ENCODE measurements around the gene TRABD2A. TPM values are rescaled to one million over a fixed set of nuclear protein-coding genes. Genes with fewer than 3 reads are reported as not detected.

The TRABD2A gene
- total RNA-seq, 1 experiment from 2014 or later, result 4.6 TPM

DNA sequence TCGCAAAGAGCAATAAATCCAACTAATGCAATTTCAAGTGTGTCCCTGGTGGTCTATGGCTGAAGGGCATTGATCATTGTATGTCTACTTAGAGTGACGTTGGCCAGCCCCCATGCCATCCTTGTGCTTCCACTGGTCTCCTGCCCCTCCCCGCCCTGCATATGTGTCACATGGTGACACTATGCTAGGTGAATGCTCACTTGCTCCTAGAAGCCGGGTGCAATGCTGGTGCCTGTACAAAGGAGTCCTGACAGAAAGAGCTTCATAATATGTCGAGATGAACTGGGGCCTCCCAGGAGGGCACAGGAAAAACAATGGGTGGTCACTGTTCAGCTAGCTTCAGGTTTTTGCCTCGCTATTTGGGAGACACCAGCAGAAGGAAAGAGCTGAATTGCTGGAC, 5.9 kb upstream of the TRABD2A start:
- ATAC-seq (no peak), DNase-seq (ENCODE audit: low read depth, low spot score) (no peak)
- no peaks in the 10 kb centered on the region for H3K36me3 ChIP-seq (ENCODE audit: control insufficient read depth in 1 of 2, insufficient read depth in 2 of 2, low read length in 2 of 2)
- H3K4me2 ChIP-seq (ENCODE audit: low read length), result no peak overlapping the region
- POLR2A ChIA-PET, result interaction anchor here (1.6 kb wide), 1 partner anchor 20 kb away, joined by 5 read pairs; no protein-coding TSS in a partner anchor
- H3K9me2 ChIP-seq (ENCODE audit: insufficient read depth), result no peaks in the 10 kb centered on the region
- H3K4me3 ChIP-seq (replicated peaks in 1 of 2; ENCODE audit: low read depth in 1 of 2, low read length in 2 of 2), result no peak overlapping the region
- no TSS peak for BruUV-seq (replicated peaks)
- no peak for TF ChIP-seq SIN3A (IDR thresholded peaks at IDR 0.05; ENCODE audit: low read depth)
- no peak for TF ChIP-seq MAX (IDR thresholded peaks at IDR 0.05)
- no peak for TF ChIP-seq POLR2AphosphoS5 (IDR thresholded peaks at IDR 0.05; ENCODE audit: low read depth, low read length)
- TF ChIP-seq REST (IDR thresholded peaks at IDR 0.05; ENCODE audit: low read depth), result no peak
- no peak for TF ChIP-seq EGR1 (IDR thresholded peaks at IDR 0.05; ENCODE audit: low read depth)
- no peaks in the 10 kb centered on the region for H3K79me2 ChIP-seq (ENCODE audit: insufficient read depth, low read length)
- no peak overlapping the region for H2AFZ ChIP-seq (ENCODE audit: low read depth, low read length, poor library complexity, severe bottlenecking)
- intact Hi-C loops (cut with micrococcal nuclease), result no loop called here
- H3K27ac ChIP-seq (ENCODE audit: low read depth, low read length), result no peak overlapping the region
- H4K20me1 ChIP-seq (ENCODE audit: insufficient read depth), result no peaks in the 10 kb centered on the region
- no peaks in the 10 kb centered on the region for H3K9me3 ChIP-seq (ENCODE audit: control insufficient read depth in 1 of 2, insufficient read depth in 1 of 2, low read depth in 1 of 2, low read length in 2 of 2)
- H3K4me1 ChIP-seq (ENCODE audit: control insufficient read depth in 1 of 2, insufficient read depth in 2 of 2, low read length in 2 of 2), result peaks cover 5 to 7% of the 10 kb centered on the region in 2 experiments; a peak in 3 of 4 replicates
- H3K9ac ChIP-seq (ENCODE audit: low read length), result no peak overlapping the region
- CTCF ChIA-PET, result interaction anchor here (2.3 kb wide), 1 partner anchor 39 kb away, joined by 8 read pairs; no protein-coding TSS in a partner anchor
- no peaks in the 10 kb centered on the region for H3K27me3 ChIP-seq (ENCODE audit: insufficient read depth, low read length)
- RAD21 ChIA-PET (ENCODE audit: low non-redundant PET in 1 of 2, low total read pairs in 2 of 2, uncharacterized antibody in 2 of 2, unreplicated experiment in 2 of 2), result no interaction called here

GRCh38 chr2:84885111-84885510, 4.2 kb upstream of the TRABD2A start:
- TF ChIP-seq SP1 (IDR thresholded peaks at IDR 0.05; ENCODE audit: low read depth), result no peak
- TF ChIP-seq ZFX (IDR thresholded peaks at IDR 0.05), result no peak
- TF ChIP-seq MAX (IDR thresholded peaks at IDR 0.05), result no peak
- TF ChIP-seq REST (IDR thresholded peaks at IDR 0.05; ENCODE audit: low read depth), result no peak
- no peak for TF ChIP-seq SIN3A (IDR thresholded peaks at IDR 0.05; ENCODE audit: low read depth)
- no peak for TF ChIP-seq CBX3 (IDR thresholded peaks at IDR 0.05; ENCODE audit: low read depth)
- TF ChIP-seq ELF1 (IDR thresholded peaks at IDR 0.05; ENCODE audit: borderline replicate concordance, low read depth), result no peak
- no peak for TF ChIP-seq YY1 (IDR thresholded peaks at IDR 0.05; ENCODE audit: extremely low read depth, insufficient replicate concordance, low read depth, low read length)
- TF ChIP-seq FOSL1 (IDR thresholded peaks at IDR 0.05; ENCODE audit: low read depth), result no peak

More at GRCh38 chr2:84885111-84885510, 4.2 kb upstream of the TRABD2A start:
- BruUV-seq (replicated peaks), result no TSS peak
- H3K9me2 ChIP-seq (ENCODE audit: insufficient read depth), result no peaks in the 10 kb centered on the region
- H3K27me3 ChIP-seq (ENCODE audit: insufficient read depth, low read length), result no peaks in the 10 kb centered on the region; the same call in 1 of the 2 replicates
- DNase-seq (ENCODE audit: low read depth, low spot score) (no peak), ATAC-seq (no peak)
- no peak overlapping the region for H2AFZ ChIP-seq (ENCODE audit: low read depth, low read length, poor library complexity, severe bottlenecking)
- peaks cover 5 to 24% of the 10 kb centered on the region in 2 experiments; a peak in 3 of 4 replicates for H3K4me1 ChIP-seq (ENCODE audit: control insufficient read depth in 1 of 2, insufficient read depth in 2 of 2, low read length in 2 of 2)
- no peaks in the 10 kb centered on the region for H3K9me3 ChIP-seq (ENCODE audit: control insufficient read depth in 1 of 2, insufficient read depth in 1 of 2, low read depth in 1 of 2, low read length in 2 of 2)
- H4K20me1 ChIP-seq (ENCODE audit: insufficient read depth), result no peaks in the 10 kb centered on the region
- ChIA-PET RAD21 (ENCODE audit: low non-redundant PET in 1 of 2, low total read pairs in 2 of 2, uncharacterized antibody in 2 of 2, unreplicated experiment in 2 of 2) (no interaction called here), CTCF (no interaction called here), POLR2A (no interaction called here)
- no peaks in the 10 kb centered on the region for H3K36me3 ChIP-seq (ENCODE audit: control insufficient read depth in 1 of 2, insufficient read depth in 2 of 2, low read length in 2 of 2)
- H3K27ac ChIP-seq (ENCODE audit: low read depth, low read length), result no peak overlapping the region
- intact Hi-C loops (cut with micrococcal nuclease), result no loop called here
- H3K9ac ChIP-seq (ENCODE audit: low read length), result no peak overlapping the region
- no peak overlapping the region for H3K4me3 ChIP-seq (replicated peaks in 1 of 2; ENCODE audit: low read depth in 1 of 2, low read length in 2 of 2)
- H3K4me2 ChIP-seq (ENCODE audit: low read length), result no peak overlapping the region
- H3K79me2 ChIP-seq (ENCODE audit: insufficient read depth, low read length), result no peaks in the 10 kb centered on the region
